ENCODE results near the gene BET1L. TPM values are rescaled to one million over a fixed set of nuclear protein-coding genes. Genes with fewer than 3 reads are reported as not detected.
"Not testable (repeated sequence)": the region's sequence is repeated elsewhere in the genome, so short reads cannot be mapped to it uniquely, and the experiment has no call there.

BET1L gene
- polyA plus RNA-seq, 2 donors = 12.5 to 18.0 TPM

DNA sequence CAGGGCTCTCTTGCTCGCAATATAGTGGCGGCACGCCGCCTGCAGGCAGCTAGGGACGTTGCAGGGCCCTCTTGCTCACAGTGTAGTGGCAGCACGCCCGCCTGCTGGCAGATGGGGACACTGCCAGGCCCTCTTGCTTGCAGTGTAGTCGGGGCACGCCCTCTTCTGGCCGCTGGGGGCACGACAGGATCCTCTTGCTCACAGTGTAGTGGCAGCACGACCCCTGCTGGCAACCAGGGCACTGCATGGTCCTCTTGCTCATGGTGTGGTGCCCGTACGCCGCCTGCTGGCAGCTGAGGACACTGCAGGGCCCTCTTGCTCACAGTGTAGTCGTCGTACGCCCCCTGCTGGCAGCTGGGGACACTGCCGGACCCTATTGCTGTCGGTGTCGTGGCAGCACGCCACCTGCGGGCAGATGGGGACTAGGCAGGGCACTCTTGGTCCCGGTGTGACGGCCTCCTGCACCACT is 17.3 kb downstream of the BET1L start:
- not testable (repeated sequence) for H3K27ac ChIP-seq (ENCODE audit: low read depth in 2 of 2, low read length in 1 of 2); H3K36me3 ChIP-seq (ENCODE audit: control insufficient read depth in 2 of 2, insufficient read depth in 2 of 2, low read length in 1 of 2); H3K4me1 ChIP-seq (ENCODE audit: control insufficient read depth in 2 of 2, insufficient read depth in 2 of 2, low read length in 1 of 2); H3K27me3 ChIP-seq (ENCODE audit: control insufficient read depth in 1 of 2, insufficient read depth in 2 of 2, low read length in 2 of 2); H3K9me3 ChIP-seq (ENCODE audit: control insufficient read depth in 2 of 2, insufficient read depth in 1 of 2, low read depth in 1 of 2, low read length in 1 of 2); H3K4me3 ChIP-seq (ENCODE audit: low read depth in 1 of 2, low read length in 2 of 2)
- WGBS, 2 donors = 54 to 61% methylated on average over 10 of the region's 25 CpGs

DNA sequence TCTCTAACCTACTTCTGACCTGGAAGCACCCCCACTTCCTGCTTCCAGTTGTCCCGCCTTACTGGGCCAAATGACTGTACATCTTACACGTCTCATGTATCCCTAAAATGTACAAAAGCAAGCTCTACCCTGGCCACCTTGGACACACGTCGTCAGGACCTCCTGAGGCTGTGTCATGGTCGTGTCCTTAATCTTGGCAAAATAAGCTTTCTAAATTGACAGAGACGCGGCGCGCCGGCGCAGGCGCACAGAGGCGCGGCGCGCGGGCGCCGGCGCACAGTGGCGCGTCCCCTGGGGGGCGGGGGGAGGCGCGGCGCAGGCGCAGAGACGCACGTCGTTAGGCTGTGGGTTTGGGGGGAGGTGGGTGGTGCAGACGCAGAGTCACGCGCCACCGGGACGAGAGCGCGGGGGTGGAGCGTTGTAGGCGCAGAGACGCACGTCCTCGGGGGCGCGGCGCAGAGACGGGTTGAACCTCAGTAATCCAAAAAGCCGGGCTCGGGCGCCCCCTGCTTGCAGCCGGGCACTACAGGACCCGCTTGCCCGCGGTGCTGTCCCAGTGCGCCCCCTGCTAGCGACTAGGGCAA is 17.9 kb downstream of the BET1L start:
- H3K36me3 ChIP-seq (ENCODE audit: control insufficient read depth in 2 of 2, insufficient read depth in 2 of 2, low read length in 1 of 2); H3K9me3 ChIP-seq (ENCODE audit: control insufficient read depth in 2 of 2, insufficient read depth in 1 of 2, low read depth in 1 of 2, low read length in 1 of 2); H3K27ac ChIP-seq (ENCODE audit: low read depth in 2 of 2, low read length in 1 of 2); H3K4me1 ChIP-seq (ENCODE audit: control insufficient read depth in 2 of 2, insufficient read depth in 2 of 2, low read length in 1 of 2); H3K4me3 ChIP-seq (ENCODE audit: low read depth in 1 of 2, low read length in 2 of 2); H3K27me3 ChIP-seq (ENCODE audit: control insufficient read depth in 1 of 2, insufficient read depth in 2 of 2, low read length in 2 of 2): not testable (repeated sequence)
- 86 to 89% methylated on average over 37 to 40 of the region's 55 CpGs for WGBS, 2 donors

DNA sequence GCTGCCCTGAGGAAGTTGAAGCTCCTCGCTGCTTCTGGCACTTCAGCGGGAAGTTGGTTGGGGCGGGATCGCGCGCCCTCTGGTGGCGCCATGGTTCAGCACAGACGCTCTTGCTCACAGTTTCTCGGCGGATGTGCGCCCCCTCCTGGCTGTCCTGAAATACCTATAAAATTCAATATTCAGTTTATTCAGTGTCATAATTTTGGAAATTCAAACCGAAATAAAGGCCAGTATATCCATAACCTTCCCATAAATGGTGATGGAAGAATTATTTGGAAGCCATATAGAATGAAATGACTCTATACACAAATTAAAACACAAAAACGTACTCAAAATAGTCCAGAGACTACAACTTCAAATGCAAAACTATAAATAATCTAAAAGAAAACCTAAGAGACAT is 27.0 kb downstream of the BET1L start:
- H3K36me3 ChIP-seq (ENCODE audit: control insufficient read depth in 2 of 2, insufficient read depth in 2 of 2, low read length in 1 of 2); H3K4me1 ChIP-seq (ENCODE audit: control insufficient read depth in 2 of 2, insufficient read depth in 2 of 2, low read length in 1 of 2); H3K27me3 ChIP-seq (ENCODE audit: control insufficient read depth in 1 of 2, insufficient read depth in 2 of 2, low read length in 2 of 2); H3K4me3 ChIP-seq (ENCODE audit: low read depth in 1 of 2, low read length in 2 of 2); H3K27ac ChIP-seq (ENCODE audit: low read depth in 2 of 2, low read length in 1 of 2); H3K9me3 ChIP-seq (ENCODE audit: control insufficient read depth in 2 of 2, insufficient read depth in 1 of 2, low read depth in 1 of 2, low read length in 1 of 2): not testable (repeated sequence)
- 0% methylated on average over 1 of the region's 13 CpGs for WGBS, 2 donors

Other genes starting within 250 kb of the BET1L start
- not detected for gene SCGB1C1, start 14.3 kb downstream of the BET1L start, polyA plus RNA-seq
- gene RIC8A, start 309 bp upstream of the BET1L start, polyA plus RNA-seq = 10 to 100 TPM; 31.2 to 42.8 TPM
- gene SIRT3, start 28.9 kb upstream of the BET1L start, polyA plus RNA-seq = 10 to 100 TPM in 1 of 2 donors, 1 to 10 TPM in 1; 7.9 to 13.5 TPM
- 10 to 100 TPM; 90.8 to 98.2 TPM for gene PSMD13, start 29.6 kb upstream of the BET1L start, polyA plus RNA-seq
- gene NLRP6, start 71.0 kb upstream of the BET1L start, polyA plus RNA-seq = under 1 TPM; 0.05 to 0.06 TPM
- 10 to 100 TPM; 10.3 to 38.9 TPM for gene PGGHG, start 81.7 kb upstream of the BET1L start, polyA plus RNA-seq
- not detected for gene IFITM5, start 92.1 kb upstream of the BET1L start, polyA plus RNA-seq
- 100 to 1,000 TPM in 1 of 2 donors, 10 to 100 TPM in 1; 72.3 to 165 TPM for gene IFITM2, start 100.4 kb upstream of the BET1L start, polyA plus RNA-seq
- 100 to 1,000 TPM in 1 of 2 donors, 10 to 100 TPM in 1; 48.2 to 112 TPM for gene IFITM1, start 106.6 kb upstream of the BET1L start, polyA plus RNA-seq
- gene IFITM3, start 113.5 kb upstream of the BET1L start, polyA plus RNA-seq = 100 to 1,000 TPM; 243 to 450 TPM
- gene B4GALNT4, start 162.1 kb upstream of the BET1L start, polyA plus RNA-seq = 1 to 10 TPM; 5.0 to 5.2 TPM
- 100 to 1,000 TPM; 332 to 353 TPM for gene PKP3, start 186.8 kb upstream of the BET1L start, polyA plus RNA-seq
- 10 to 100 TPM; 25.4 to 41.7 TPM for gene SIGIRR, start 207.6 kb upstream of the BET1L start, polyA plus RNA-seq
- 10 to 100 TPM; 18.1 to 40.4 TPM for gene ANO9, start 234.6 kb upstream of the BET1L start, polyA plus RNA-seq
- gene PTDSS2, start 242.9 kb upstream of the BET1L start, polyA plus RNA-seq = 10 to 100 TPM; 12.4 to 20.5 TPM

All from esophagus (tissue), 2 donors.